ENCODE results near the gene IQGAP1. TPM values are rescaled to one million over a fixed set of nuclear protein-coding genes. Genes with fewer than 3 reads are reported as not detected.

IQGAP1 gene
- total RNA-seq, 4 donors from 2014 or later = 162 to 334 (median 168) TPM

GRCh38 chr15:90469723-90470122, 81.7 kb downstream of the IQGAP1 start:
- TF ChIP-seq POLR2A (IDR thresholded peaks at IDR 0.05) = no peak
- TF ChIP-seq, protein P1, sequence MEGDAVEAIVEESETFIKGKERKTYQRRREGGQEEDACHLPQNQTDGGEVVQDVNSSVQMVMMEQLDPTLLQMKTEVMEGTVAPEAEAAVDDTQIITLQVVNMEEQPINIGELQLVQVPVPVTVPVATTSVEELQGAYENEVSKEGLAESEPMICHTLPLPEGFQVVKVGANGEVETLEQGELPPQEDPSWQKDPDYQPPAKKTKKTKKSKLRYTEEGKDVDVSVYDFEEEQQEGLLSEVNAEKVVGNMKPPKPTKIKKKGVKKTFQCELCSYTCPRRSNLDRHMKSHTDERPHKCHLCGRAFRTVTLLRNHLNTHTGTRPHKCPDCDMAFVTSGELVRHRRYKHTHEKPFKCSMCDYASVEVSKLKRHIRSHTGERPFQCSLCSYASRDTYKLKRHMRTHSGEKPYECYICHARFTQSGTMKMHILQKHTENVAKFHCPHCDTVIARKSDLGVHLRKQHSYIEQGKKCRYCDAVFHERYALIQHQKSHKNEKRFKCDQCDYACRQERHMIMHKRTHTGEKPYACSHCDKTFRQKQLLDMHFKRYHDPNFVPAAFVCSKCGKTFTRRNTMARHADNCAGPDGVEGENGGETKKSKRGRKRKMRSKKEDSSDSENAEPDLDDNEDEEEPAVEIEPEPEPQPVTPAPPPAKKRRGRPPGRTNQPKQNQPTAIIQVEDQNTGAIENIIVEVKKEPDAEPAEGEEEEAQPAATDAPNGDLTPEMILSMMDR (IDR thresholded peaks at IDR 0.05) = no peak
- H3K4me3 ChIP-seq = no peak overlapping the region
- H3K27ac ChIP-seq = no peak overlapping the region
- no peak for DNase-seq
- no peaks in the 10 kb centered on the region for H3K4me1 ChIP-seq
- peaks cover 0 to 81% (median 0%) of the 10 kb centered on the region in 3 donors for H3K36me3 ChIP-seq
- H3K27me3 ChIP-seq = no peaks in the 10 kb centered on the region
- no peaks in the 10 kb centered on the region for H3K9me3 ChIP-seq

GRCh38 chr15:90470453-90470852, 82.4 kb downstream of the IQGAP1 start:
- TF ChIP-seq, protein P1 (IDR thresholded peaks at IDR 0.05) = no peak
- TF ChIP-seq POLR2A (IDR thresholded peaks at IDR 0.05) = no peak
- H3K27ac ChIP-seq = no peak overlapping the region
- peaks cover 0 to 81% (median 0%) of the 10 kb centered on the region in 3 donors for H3K36me3 ChIP-seq
- H3K4me1 ChIP-seq = no peaks in the 10 kb centered on the region
- no peaks in the 10 kb centered on the region for H3K27me3 ChIP-seq
- H3K4me3 ChIP-seq = no peak overlapping the region
- DNase-seq = no peak
- H3K9me3 ChIP-seq = no peaks in the 10 kb centered on the region

DNA sequence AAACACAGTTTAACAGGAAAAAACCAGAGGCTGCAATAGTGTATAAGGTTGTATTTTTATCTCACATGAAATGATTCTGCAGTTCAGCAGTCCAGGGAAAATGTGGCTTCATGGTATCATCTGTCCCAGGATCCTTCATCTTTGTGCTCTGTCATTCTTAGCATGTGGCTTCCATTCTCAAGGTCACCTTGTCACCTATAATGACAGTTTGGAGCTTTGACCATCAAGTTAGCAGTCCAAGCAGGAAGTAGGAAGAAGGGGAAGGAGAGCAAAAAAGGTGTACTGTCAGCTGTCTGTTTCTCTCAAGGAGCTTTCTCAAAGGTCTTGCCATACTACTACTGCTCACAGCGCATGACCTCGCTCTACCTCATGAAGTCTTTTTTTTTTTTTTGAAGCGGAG, 83.1 kb downstream of the IQGAP1 start:
- no peaks in the 10 kb centered on the region for H3K27me3 ChIP-seq
- no peak for TF ChIP-seq POLR2A (IDR thresholded peaks at IDR 0.05)
- TF ChIP-seq, protein P1 (IDR thresholded peaks at IDR 0.05) = no peak
- peaks cover 0 to 80% (median 0%) of the 10 kb centered on the region in 3 donors for H3K36me3 ChIP-seq
- H3K4me1 ChIP-seq = no peaks in the 10 kb centered on the region
- no peak overlapping the region for H3K27ac ChIP-seq
- H3K4me3 ChIP-seq = no peak overlapping the region
- DNase-seq = no peak
- no peaks in the 10 kb centered on the region for H3K9me3 ChIP-seq

GRCh38 chr15:90471769-90472168, 83.7 kb downstream of the IQGAP1 start:
- Histone ChIP-seq H3K36me3 (peaks cover 0 to 80% (median 0%) of the 10 kb centered on the region in 3 donors), H3K4me1 (no peaks in the 10 kb centered on the region), H3K4me3 (no peak overlapping the region), H3K27ac (no peak overlapping the region), H3K9me3 (no peaks in the 10 kb centered on the region), H3K27me3 (no peaks in the 10 kb centered on the region)
- no peak for DNase-seq
- no peak for TF ChIP-seq POLR2A (IDR thresholded peaks at IDR 0.05)
- TF ChIP-seq, protein P1 (IDR thresholded peaks at IDR 0.05) = no peak

- Histone ChIP-seq H3K36me3 (peaks cover 0 to 75% (median 0%) of the 10 kb centered on the region in 3 donors), H3K27me3 (no peaks in the 10 kb centered on the region), H3K4me1 (peaks cover 0 to 5% (median 0%) of the 10 kb centered on the region in 4 donors), H3K9me3 (no peaks in the 10 kb centered on the region), H3K27ac (peak overlapping the region in 1 of 4 donors; percentile 13), H3K4me3 (no peak overlapping the region)
- TF ChIP-seq, protein P1 (IDR thresholded peaks at IDR 0.05) = no peak
- no peak for TF ChIP-seq POLR2A (IDR thresholded peaks at IDR 0.05)
- DNase-seq = peak in 1 of 3 donors; percentile 65
Measured at GRCh38 chr15:90478846-90479481, 90.9 kb downstream of the IQGAP1 start.

All from Peyer's patch (tissue), 4 donors.